Effector CD4-positive, alpha-beta T cell (primary cell): ENCODE measurements around the gene RALGAPB.
"Not testable (repeated sequence)": the region's sequence is repeated elsewhere in the genome, so short reads cannot be mapped to it uniquely, and the experiment has no call there.

Source experiments
- DNase-seq: peaks from one replicate; pipeline ENCODE4 v3.0.0-alpha.2; 2020

The RALGAPB gene

GRCh38 chr20:38498909-38499308 is 26.3 kb downstream of the RALGAPB start:
- DNase-seq: no peak

- DNase-seq: no peak
Measured at GRCh38 chr20:38499366-38499765, 26.7 kb downstream of the RALGAPB start.

DNA sequence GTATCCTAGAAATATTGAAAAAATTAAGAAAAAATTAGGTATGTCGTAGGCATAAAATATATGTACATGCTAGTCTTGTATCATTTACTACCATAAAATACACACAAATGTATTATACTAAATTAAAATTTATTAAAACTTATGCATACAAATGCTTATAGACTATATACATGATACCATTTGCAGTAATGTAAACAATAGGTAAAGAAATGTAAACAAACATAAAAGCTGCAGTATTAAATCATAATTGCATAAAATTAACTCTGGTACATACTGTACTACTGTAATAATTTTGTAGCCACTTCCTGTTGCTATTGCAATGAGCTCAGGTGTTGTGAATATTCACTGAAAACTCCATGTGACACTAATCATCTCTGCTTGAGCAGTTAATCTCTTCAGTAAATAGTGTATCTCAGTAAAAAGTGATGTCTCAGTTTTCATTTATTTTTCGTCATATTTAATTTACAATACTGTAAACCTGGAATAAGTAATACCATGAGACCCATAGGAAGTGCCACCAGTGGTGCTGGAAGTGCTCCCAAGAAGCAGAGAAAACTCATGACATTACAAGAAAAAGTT is 29.3 kb downstream of the RALGAPB start:
- DNase-seq: no peak

DNA sequence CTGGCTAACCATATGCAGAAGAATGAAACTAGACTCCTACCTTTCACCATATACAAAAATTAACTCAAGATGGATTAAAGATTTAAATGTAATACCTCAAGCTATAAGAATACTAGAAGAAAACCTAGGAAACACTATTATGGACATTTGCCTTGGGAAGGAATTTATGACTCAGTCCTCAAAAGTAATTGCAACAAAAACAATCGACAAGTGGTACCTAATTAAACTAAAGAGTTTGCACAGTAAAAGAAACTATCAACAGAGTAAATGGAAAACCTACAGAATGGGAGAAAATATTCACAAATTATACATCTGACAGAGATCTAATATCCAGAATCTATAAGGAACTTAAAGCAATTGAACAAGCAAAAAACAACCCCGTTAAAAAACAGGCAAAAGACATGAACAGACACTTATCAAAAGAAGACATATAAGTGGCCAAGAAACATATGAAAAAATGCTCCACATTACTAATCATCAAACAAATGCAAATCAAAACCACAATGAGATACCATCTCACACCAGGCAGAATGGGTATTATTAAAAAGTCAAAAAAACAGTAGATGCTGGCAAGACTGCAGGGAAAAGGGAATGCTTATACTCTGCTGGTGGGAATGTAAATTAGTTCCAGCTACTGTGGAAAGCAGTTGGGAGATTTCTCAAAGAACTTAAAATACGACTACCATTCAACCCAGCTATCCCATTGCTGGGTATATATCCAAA is 31.9 kb downstream of the RALGAPB start:
- no peak for DNase-seq

DNA sequence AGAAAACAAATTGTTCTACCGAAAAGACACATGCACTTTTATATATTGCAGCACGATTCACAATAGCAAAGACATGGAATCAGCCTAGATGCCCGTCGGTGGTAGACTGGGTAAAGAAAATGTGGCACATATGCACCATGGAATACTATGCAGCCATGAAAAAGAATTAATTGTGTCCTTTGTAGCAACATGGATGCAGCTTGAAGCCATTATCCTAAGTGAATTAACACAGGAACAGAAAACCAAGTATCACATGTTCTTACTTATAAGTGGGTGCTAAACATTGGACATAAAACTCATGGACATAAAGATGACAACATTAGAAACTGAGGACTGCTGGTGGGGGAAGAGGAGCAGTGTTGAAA is 32.4 kb downstream of the RALGAPB start:
- no peak for DNase-seq

DNA sequence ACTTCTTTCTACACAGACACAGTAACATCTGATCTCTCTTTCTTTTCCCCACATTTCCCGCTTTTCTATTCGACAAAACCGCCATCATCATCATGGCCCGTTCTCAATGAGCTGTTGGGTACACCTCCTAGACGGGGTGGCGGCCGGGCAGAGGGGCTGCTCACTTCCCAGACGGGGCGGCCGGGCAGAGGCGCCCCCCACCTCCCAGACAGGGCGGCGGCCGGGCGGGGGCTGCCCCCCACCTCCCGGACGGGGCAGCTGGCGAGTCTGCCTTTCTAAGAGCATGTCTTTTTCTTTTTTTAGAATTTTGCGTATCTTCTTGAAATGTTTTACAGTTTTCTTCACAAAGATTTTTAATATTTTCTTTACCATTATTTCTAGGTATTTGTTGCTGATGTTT is 39.1 kb downstream of the RALGAPB start:
- not testable (repeated sequence) for DNase-seq

DNA sequence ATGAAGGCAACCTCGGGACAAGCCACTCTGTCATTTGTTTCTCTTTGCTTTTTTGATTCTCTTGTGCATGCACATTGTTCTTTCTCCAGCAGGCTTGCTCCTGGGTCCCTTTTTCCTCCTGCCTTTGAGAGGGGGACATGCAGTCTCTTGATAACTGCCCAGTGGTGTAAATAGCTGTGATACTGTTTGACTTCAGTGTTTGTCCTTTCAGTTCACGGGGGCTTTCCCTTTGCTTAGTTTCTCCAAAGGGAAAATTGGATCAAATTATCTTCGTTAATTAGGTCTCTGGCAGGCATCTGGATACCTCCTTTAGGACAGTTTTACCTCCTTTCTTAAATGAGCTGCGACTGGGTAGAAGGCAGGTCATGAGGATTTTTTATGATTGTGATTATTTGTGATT is 41.5 kb downstream of the RALGAPB start:
- DNase-seq: no peak

GRCh38 chr20:38514947-38515346 is 42.3 kb downstream of the RALGAPB start:
- no peak for DNase-seq

DNA sequence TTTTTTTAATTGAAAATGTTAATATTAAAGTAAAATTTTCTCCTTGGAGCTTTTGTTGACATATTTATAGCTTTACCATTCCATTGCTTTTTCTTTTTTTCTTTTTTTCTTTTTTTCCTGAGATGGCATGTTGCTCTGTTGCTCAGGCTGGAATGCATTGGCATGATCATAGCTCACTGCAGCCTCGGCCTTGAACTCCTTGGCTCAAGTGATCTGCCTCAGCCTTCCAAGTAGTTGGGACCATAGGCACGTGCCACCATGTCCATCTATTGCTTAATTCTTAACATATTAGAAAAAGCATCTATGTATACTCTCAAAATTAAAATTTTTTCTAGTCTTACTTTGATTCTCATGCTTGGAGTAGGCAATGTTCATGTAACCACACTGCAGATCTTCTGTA is 43.0 kb downstream of the RALGAPB start:
- DNase-seq: no peak

DNA sequence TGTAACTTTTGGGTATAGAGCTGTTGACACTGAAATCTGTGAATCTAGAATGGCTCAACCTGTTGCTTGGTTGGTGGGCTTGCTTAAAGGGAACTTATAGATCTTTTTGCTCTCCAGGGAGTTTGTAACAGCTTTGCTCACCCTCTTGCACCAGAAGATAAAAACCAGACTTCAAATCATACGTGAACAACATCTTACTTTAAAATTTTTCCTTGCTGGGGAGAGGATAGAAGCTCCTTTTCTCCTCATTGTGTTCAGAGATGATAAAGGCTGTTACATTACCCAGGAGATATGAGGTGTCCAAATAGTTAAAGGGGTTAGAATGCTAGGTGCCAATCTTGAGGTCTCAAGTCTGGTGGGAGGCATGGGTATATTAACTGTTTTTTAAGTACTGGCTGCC is 46.8 kb downstream of the RALGAPB start:
- DNase-seq: no peak

DNA sequence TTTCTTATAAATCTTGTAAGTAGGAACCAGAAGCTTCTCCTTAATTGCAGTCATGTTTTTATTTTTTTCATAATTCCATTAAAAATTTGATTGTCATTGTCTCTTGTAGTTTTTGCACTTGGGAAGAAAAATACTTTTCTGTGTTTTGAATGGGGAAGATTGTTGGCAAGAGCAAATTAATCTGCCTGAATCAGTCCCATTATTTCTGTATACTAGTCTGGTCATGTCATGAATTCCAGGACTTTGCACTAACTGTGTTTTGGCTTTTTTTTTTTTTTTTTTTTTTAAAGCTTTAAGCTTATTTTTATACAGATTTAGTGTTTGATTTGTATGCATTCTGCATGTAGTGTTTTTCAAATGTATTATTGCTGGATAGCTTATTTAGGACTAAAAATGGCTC is 47.6 kb downstream of the RALGAPB start:
- DNase-seq: no peak

DNA sequence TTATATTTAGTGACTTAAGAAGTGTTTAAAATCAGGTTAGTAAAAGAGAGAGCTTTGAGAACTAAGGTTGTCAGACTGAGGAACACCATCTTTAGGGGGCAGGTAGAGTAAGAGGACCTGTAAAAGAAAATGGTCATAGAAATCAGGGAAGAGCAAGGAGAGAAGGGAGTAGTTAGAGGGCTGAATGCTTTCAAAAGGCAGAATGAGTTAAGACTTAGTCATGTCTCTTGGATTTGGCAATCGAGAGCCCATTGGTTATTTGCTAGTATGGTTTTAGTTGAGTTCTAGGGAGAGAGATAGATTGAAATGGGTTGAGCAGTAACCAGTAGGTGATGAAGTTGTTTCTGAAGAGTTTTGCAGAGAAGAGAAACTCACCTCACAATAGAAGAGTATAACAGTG is 51.1 kb downstream of the RALGAPB start:
- no peak for DNase-seq

GRCh38 chr20:38528167-38528566 is 55.5 kb downstream of the RALGAPB start:
- no peak for DNase-seq

DNA sequence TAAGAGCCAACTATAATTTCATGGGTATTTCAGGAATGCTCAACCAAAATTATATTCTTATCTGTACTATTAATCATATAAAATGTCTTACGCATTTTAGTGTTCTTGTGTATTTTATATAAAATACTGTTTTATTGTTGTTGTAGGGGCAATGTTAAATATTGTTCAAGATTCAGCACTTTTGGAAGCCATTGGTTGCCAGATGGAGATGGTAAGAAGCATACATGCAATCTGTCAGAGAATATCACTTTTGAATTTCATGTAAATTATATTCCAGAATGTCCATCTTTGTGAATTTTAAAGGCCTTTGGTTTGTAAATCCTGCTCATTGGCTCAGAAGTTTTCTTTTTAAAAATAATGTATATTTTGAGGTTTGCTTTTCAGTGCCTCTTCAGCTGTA is 58.4 kb downstream of the RALGAPB start:
- no peak for DNase-seq

DNA sequence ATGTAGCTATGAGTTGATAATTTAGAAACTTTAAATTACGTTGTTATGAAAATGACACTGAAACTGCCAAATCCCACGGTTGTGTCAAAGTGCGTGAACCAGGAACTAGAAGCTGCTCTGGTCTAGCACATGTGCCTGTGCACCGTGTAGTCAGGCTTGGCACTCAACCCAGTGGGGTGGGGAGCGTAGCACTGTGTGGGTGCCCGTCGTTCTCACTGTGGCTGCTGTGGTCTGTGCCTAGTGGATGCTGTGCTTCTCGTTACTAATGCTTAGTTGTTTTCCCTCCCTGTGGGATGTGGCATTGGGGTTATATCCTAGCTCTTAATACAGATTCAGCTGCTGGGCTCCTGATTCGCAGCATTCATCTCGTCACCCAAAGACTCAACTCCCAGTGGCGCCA is 62.1 kb downstream of the RALGAPB start:
- DNase-seq: no peak

- no peak for DNase-seq
Measured at GRCh38 chr20:38536310-38536709, 63.7 kb downstream of the RALGAPB start.

GRCh38 chr20:38537176-38537575 is 64.5 kb downstream of the RALGAPB start:
- no peak for DNase-seq

DNA sequence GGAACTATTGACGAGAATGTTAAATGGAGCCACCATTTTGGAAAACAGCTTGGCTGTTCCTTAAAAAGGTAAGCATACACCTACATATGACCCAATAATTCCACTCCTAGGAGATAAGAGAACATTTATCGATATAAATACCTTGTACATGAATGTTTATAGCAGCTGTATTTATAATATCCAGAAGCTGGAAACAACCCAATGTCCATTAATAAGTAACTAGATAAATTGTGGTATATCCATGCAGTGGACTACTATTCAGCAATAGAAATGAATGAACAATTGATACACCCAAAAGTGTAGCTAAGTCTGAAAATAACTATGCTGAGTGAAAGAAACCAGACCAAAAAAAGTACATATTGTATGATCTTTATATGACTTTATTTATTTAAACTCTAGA is 66.1 kb downstream of the RALGAPB start:
- no peak for DNase-seq

DNA sequence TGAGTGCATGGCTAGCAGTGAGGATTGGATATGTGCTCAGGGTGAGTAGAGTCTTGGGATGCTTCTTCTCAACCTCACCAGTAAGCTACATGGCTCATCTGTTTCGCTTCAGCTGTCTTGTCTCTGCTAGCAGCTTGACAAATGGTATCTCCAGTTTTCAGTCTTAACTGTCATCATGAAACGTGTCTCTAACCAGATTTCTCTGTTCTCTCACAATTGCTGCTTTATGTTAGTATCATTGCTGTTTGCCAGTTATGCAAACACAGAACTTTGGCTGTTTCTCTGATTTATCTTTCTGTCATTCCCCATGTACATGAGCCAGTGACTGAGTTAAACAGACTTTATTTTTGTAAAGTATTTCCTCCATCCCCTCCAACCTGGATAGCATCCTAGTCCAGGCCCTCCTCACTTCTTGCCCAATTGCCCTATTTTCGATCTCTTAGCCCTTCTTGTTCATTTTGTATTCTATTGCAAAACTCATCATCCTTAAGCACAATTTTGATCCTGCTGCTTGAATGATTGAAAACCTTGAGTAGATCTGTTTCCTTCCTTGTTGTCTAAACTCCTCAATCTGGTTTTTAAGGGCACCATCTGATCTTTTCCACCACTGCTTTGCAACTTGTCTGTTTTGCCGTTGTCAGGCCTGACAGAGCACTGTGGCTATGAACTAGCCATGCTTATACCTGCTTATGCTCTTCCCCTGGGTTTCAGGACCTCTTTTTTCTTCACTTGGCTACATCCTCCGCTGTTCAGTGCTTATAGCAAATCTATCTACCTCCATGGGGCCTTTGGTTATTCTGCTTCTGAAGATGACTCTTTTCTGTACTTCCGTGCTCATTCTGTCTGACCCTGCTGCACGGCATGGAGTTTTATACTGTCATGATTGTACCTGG is 70.6 kb downstream of the RALGAPB start:
- no peak for DNase-seq

GRCh38 chr20:38545771-38546170 is 73.1 kb downstream of the RALGAPB start:
- no peak for DNase-seq

GRCh38 chr20:38547288-38548085 is 74.8 kb downstream of the RALGAPB start:
- no peak for DNase-seq

DNA sequence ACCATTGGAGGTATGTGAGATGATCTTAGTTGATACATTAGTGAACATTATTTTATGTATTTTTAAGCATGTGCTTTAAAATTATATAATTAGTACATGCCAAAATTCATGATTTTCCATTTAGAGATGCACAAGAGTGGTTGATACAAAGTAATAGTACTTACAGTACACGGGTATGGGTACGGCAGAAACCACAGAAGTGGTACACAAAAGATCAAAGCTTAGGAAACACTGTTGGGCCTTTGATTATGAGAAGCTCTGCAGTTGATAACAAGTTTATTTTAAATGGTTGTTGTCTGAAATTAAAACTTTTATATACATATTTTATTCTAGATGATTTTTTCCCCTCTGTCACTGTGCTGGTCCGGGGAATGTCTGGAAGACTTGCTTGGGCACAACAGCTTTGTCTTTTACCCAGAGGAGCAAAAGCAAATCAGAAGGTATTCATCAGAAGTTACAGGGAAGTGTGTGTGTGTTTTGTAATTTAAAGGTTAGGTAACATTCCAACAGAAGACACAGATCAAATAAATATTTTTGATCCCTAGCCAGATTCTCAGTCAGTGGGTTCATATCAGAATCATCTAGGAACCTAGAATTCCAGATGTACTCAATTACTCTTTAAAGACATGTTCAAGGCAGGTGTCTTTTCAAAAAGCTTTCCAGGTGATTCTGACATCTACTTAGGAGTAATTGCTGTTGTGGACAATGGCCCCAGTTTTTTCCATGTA is 75.9 kb downstream of the RALGAPB start:
- DNase-seq: no peak
